HG03039 (cell line): ENCODE measurements around the gene ZNF189.
A peak's percentile ranks its signal among the peaks of the same experiment; 100 is the strongest.

Experiments used
- ATAC-seq: cut with Tn5 transposase; IDR thresholded peaks from one replicate; pipeline ENCODE4 v1.9.1; 2021; ENCODE audit warnings: mild to moderate bottlenecking, moderate library complexity; ENCODE audit not compliant: unreplicated experiment

ZNF189 gene

GRCh38 chr9:101398068-101398929 lies at the start of gene ZNF189, which contains the start of gene MRPL50:
Gene ZNF189 (plus strand): TSS chr9:101398851. CDS start chr9:101399157, 306 bp downstream.
Gene MRPL50 (minus strand): TSS chr9:101398618. CDS start chr9:101398592, 26 bp downstream.
- ATAC-seq, result peak; percentile 99

- no peak for ATAC-seq
Measured at GRCh38 chr9:101350285-101350684, 48.4 kb upstream of the ZNF189 start.

DNA sequence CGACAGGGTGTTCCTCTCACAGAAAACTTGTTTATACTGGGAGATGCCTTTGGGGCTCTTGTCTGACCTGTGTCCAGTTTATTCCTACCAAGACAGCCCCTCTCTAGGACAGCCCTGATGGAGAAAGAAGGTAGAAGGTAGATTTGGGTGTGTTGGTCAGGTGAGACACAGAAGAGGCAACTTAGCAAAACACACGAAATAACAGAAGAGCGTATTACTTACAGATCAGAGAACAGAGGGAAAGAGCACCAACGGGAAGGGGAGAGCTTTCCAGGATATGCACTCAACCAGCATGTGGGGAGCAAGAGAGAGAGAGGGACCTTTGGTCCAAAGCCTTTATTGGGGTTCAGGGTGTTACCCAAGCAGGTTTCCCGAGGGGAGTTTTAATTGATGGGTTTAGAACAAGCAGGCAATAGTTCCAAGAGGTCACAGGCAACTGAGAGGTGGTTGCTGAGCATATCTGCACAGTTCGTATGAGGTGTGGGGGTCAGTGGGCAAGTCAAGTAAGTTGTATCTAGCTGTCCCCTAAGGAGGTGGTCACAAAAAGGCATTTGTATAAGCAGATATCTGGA lies 45.7 kb upstream of the ZNF189 start:
- no peak for ATAC-seq

DNA sequence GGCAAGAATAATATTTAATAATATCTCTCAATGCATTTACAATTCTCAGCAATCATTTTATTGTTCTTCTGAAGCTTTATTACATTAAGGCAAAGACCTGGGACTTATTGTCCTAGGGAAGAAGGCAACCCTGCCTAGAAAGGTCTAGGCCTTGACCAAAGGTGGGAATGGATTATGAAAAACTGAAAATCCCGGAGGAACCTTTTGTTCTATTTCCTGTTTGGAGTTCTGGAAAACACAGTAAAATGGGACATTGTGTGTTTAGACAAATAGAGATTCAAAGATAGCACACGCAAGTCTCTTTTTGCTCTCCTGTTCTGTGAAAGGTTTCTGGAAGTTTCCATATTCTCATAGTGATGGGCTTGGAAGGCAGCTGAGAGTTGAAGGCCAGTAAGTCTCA lies 45.0 kb upstream of the ZNF189 start:
- no peak for ATAC-seq

DNA sequence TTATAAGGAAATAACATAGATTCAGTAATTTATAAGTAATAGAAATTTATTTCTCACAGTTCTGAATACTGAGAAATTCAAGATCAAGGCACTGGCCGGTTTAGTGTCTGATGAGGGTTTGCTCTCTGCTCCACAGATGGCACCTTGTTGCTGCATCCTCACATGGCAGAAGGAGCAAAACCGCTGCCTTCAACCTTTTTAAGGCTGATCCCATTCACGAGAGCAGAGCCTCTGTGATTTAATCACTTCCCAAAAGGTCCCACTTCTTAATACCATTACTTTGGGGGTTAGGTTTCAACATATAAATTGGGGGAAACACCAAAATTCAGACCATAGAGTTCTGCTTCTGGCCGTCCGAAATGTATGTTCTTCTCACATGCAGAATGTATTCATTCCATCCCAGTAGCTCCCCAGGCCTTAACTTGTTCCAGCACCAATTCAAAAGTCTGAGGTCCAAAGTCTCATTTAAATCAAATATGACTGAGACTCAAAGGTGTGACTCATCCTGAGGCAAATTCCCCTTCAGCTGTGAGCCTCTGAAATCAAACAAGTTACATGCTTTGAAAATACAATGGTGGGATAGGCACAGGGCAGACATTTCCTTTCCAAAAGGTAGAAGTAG lies 44.4 kb upstream of the ZNF189 start:
- no peak for ATAC-seq

- ATAC-seq, result no peak
Measured at GRCh38 chr9:101354765-101355708, 43.6 kb upstream of the ZNF189 start.

DNA sequence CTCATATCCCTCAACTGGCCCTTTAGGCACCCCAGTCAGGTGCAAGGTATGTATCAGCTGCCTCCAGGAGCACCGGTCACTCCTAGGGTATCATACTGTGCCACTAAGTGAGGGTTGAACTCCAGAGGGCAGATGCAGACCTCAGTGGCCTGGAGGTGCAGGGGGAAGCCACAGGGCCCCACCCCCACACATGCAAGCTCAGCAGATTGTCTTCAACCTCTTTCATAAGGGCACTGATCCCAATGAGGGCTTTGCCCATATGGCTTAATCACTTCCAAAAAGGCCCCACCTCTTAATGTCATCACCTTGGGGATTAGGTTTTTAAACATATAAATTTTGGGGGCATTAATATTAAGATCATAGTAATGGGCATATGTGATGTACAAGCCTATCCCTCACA lies 42.0 kb upstream of the ZNF189 start:
- no peak for ATAC-seq

DNA sequence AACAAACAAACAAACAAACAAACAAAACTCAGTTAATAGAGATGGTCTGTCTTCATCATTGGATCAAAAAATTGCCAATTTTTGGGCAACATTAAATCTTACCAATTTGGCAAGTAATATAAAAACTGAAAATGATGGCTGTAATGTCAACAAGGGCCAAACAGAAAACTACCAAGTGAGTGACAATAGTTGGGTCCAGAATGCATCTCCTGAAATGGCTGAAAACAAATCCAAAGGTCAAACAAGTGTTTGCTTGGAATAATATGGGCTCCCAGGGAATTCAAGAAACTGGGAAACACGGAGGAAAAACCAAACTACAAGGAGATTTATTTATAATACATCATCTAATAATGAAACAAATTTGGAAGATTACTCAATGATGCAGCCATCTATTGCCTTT lies 39.0 kb upstream of the ZNF189 start:
- ATAC-seq, result no peak

DNA sequence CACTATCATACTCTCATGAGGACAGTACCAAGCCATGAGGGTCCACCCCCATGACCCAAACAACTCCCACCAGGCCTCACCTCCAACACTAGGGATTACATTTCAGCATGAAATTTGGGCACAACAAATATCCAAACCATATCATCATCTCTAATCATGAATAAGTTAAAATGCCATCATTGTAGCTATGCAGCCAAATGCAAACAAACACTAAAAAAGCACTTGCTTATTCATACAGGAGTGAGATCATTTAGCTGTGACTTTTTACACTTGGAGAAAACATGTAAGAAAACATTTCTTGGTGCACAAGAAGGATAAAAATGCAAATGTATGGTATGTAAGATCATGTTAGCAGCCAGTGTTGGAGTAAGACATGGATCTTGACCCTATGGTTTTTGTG lies 38.0 kb upstream of the ZNF189 start:
- ATAC-seq, result no peak

DNA sequence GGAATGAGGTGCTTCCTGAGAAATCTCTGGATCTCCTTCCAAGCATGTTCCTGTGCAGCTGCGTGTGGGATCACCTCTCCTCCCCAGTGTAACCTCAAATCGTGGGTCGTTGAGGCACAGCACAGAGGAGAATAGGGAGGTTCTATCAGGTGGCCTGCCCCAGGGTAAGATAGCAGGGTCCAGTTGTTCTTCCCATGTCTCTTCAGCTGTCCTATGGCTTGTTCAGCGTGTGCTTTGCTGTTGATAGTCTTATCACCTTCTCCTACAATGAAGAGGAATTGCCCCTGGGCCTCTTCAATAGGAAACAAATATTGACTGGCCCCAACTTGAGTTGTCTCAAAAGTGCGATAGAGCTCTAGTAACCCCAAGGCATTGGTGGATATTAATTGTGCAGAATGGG lies 36.2 kb upstream of the ZNF189 start:
- ATAC-seq, result no peak

GRCh38 chr9:101365181-101365580 lies 33.5 kb upstream of the ZNF189 start:
- ATAC-seq, result no peak

- ATAC-seq, result no peak
Measured at GRCh38 chr9:101366038-101366756, 32.5 kb upstream of the ZNF189 start.

DNA sequence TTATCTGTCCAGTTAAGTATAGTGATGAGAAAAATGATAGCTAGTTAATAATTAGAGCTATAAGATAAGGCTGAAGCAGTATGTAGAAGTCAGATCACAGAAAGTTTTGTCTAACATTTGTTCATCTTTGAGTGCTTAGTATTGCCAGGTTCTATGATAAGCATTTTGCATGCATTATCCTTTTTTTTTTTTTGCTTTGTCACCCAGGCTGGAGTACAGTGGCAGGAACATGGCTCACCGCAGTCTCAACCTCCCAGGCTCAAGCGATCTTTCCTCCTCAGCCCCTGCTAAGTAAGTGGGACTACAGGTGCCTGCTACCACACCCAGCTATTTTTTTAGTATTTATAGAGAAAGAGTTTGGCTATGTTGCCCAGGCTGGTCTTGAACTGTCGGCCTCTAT lies 31.3 kb upstream of the ZNF189 start:
- no peak for ATAC-seq

DNA sequence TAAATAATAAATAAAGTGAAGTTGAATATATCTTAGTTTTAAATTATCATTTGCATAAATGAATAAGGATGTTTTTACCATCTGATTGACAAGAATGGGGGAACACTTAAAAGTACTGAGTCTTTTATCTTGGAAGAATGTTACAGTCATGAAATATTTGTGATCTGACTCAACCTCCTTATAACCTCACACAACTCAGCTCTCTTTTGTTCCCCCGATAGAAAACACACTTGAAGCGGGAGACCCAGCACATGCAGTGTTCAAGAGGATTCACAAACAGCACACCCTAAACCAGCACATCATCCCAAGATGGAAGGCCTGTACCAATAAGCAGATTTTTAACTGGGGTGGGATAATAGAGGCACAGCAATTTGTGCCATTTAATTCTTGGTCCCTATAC lies 29.4 kb upstream of the ZNF189 start:
- ATAC-seq, result no peak

DNA sequence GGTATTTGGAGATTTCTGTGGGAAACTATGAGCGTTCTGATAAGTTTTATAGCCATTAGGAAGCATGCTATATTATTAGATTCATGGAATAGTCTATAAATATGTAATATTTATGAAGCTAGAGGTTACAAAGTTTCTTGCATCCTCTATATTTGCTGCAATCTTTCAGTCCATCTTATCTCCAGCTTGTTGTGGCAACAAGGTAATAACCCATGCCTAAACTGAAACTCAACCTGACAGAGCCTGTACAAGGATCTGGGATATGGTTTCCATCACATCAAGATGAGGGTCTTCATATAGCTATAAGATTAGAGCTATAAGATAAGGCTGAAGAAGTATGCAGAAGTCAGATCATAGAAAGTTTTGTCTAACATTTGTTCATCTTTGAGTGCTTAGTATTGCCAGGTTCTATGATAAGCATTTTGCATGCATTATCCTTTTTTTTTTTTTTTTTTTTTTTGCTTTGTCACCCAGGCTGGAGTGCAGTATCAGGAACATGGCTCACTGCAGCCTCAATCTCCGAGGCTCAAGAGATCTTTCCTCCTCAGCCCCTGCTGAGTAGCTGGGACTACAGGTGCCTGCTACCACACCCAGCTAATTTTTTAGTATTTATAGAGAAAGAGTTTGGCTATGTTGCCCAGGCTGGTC lies 28.6 kb upstream of the ZNF189 start:
- no peak for ATAC-seq

- no peak for ATAC-seq
Measured at GRCh38 chr9:101371813-101372212, 26.8 kb upstream of the ZNF189 start.

GRCh38 chr9:101372327-101373118 lies 26.1 kb upstream of the ZNF189 start:
- no peak for ATAC-seq

- ATAC-seq, result no peak
Measured at GRCh38 chr9:101375546-101375945, 23.1 kb upstream of the ZNF189 start.
